CD14-positive monocyte (primary cell): Measurements from ENCODE around the gene FKBP6. TPM values are rescaled to one million over a fixed set of nuclear protein-coding genes. Genes with fewer than 3 reads are reported as not detected.
"Not testable (repeated sequence)": the region's sequence is repeated elsewhere in the genome, so short reads cannot be mapped to it uniquely, and the experiment has no call there.

Experiments
- DNase-seq, 3 donors: peaks; one replicate each; pipeline ENCODE4 v3.0.0-alpha.2; 2011 to 2022
- H2AFZ ChIP-seq: 2 replicates; pipeline ENCODE4 v1.6.0; 2012; ENCODE audit warnings: mild to moderate bottlenecking, low read depth, low read length, inconsistent platforms; ENCODE audit not compliant: insufficient read depth, poor library complexity, severe bottlenecking
- H3K27ac ChIP-seq, 2 donors: 1 replicate in 1 of 2; 2 replicates in 1 of 2; pipeline ENCODE4 v1.5.1; 2012 to 2013; ENCODE audit warnings: low read length in 2 of 2, control low read depth in 1 of 2, inconsistent platforms in 1 of 2, low read depth in 1 of 2, mild to moderate bottlenecking in 1 of 2
- H3K27me3 ChIP-seq, 2 donors: one replicate each; pipeline versions ENCODE4 v1.6.0 to v1.6.1; 2011 to 2013; ENCODE audit warnings: low read length in 2 of 2; ENCODE audit not compliant: control insufficient read depth in 2 of 2, insufficient read depth in 2 of 2
- H3K36me3 ChIP-seq, 2 donors: replicated peaks in 1 of 2; 1 replicate in 1 of 2; 2 replicates in 1 of 2; pipeline versions ENCODE4 v1.5.1 to v1.6.1; 2012 to 2013; ENCODE audit warnings: low read length in 2 of 2, control low read depth in 1 of 2, inconsistent platforms in 1 of 2, mild to moderate bottlenecking in 1 of 2; ENCODE audit not compliant: insufficient read depth in 2 of 2, control insufficient read depth in 1 of 2
- H3K4me1 ChIP-seq, 2 donors: 1 replicate in 1 of 2; 2 replicates in 1 of 2; pipeline versions ENCODE4 v1.5.1 to v1.6.1; 2012 to 2013; ENCODE audit warnings: low read length in 2 of 2, control low read depth in 1 of 2, inconsistent platforms in 1 of 2, mild to moderate bottlenecking in 1 of 2, moderate library complexity in 1 of 2; ENCODE audit not compliant: insufficient read depth in 2 of 2, control insufficient read depth in 1 of 2
- H3K4me2 ChIP-seq: replicated peaks from 2 replicates; pipeline ENCODE3; 2012; ENCODE audit warnings: low read length, moderate library complexity, mild to moderate bottlenecking; ENCODE audit not compliant: poor library complexity, severe bottlenecking; ENCODE audit errors: extremely low read depth
- H3K4me3 ChIP-seq, 3 experiments: fragments of 200-600 bp in 1 of 3; sonication (generic) in 1 of 3; replicated peaks in 1 of 3; 1 replicate in 2 of 3; 2 replicates in 1 of 3; pipeline ENCODE4 v1.5.1; 2011 to 2013; ENCODE audit warnings: low read length in 3 of 3, mild to moderate bottlenecking in 3 of 3, control low read depth in 2 of 3, low read depth in 2 of 3, inconsistent platforms in 1 of 3, moderate library complexity in 1 of 3
- H3K79me2 ChIP-seq: 2 replicates; pipeline ENCODE4 v1.6.0; 2012; ENCODE audit warnings: mild to moderate bottlenecking, control low read depth, inconsistent platforms, low read length, moderate library complexity; ENCODE audit not compliant: insufficient read depth
- H3K9ac ChIP-seq: 2 replicates; pipeline ENCODE4 v1.6.0; 2017; ENCODE audit warnings: low read length, mild to moderate bottlenecking; ENCODE audit not compliant: insufficient read depth, poor library complexity, severe bottlenecking
- H3K9me3 ChIP-seq, 2 donors: replicated peaks in 1 of 2; 1 replicate in 1 of 2; 2 replicates in 1 of 2; pipeline versions ENCODE4 v1.5.1 to v1.6.1; 2012 to 2013; ENCODE audit warnings: low read length in 2 of 2, control low read depth in 1 of 2; ENCODE audit not compliant: control insufficient read depth in 1 of 2, insufficient read depth in 1 of 2
- H4K20me1 ChIP-seq: 2 replicates; pipeline ENCODE4 v1.6.0; 2012; ENCODE audit warnings: mild to moderate bottlenecking, low read length, control low read depth, moderate library complexity; ENCODE audit not compliant: insufficient read depth
- H3K27ac Mint-ChIP-seq, 7 donors: one replicate each; pipeline ENCODE4 v1.8.0; 2020; ENCODE audit warnings: mild to moderate bottlenecking in 7 of 7, mixed read lengths in 7 of 7, moderate library complexity in 6 of 7, inconsistent platforms in 2 of 7
- H3K27me3 Mint-ChIP-seq, 3 donors: one replicate each; pipeline ENCODE4 v1.8.0; 2021 to 2022; ENCODE audit warnings: low read depth in 3 of 3, mild to moderate bottlenecking in 3 of 3, mixed read lengths in 3 of 3, moderate library complexity in 3 of 3, inconsistent platforms in 1 of 3
- H3K36me3 Mint-ChIP-seq, 2 donors: one replicate each; pipeline ENCODE4 v1.8.0; 2020; ENCODE audit warnings: mixed read lengths in 2 of 2, inconsistent platforms in 1 of 2, mild to moderate bottlenecking in 1 of 2
- H3K4me1 Mint-ChIP-seq: one replicate; pipeline ENCODE4 v1.8.0; 2020; ENCODE audit warnings: mild to moderate bottlenecking, mixed read lengths
- H3K4me3 Mint-ChIP-seq, 2 donors: one replicate each; pipeline ENCODE4 v1.8.0; 2020; ENCODE audit warnings: mild to moderate bottlenecking in 2 of 2, mixed read lengths in 2 of 2, moderate library complexity in 1 of 2
- H3K9me3 Mint-ChIP-seq, 7 donors: one replicate each; pipeline ENCODE4 v1.8.0; 2020 to 2022; ENCODE audit warnings: mixed read lengths in 7 of 7, mild to moderate bottlenecking in 6 of 7, moderate library complexity in 6 of 7, inconsistent platforms in 2 of 7
- WGBS: methylation state at CpG from one replicate; pipeline ENCODE4 v1.1.5; 2013; ENCODE audit warnings: missing lambda C conversion rate; ENCODE audit not compliant: insufficient coverage; 5-methylcytosine and 5-hydroxymethylcytosine counted together
- intact Hi-C, 2 donors: fragments of 100-400 bp; cut with micrococcal nuclease; formaldehyde crosslinking; loops; one replicate each; pipeline versions ENCODE4 v1.15.0 to v1.15.1; 2023
- polyA plus RNA-seq, 3 donors: library from polyadenylated mRNA; depleted of rRNA in 1 of 3; unstranded in 2 of 3; stranded (reverse) in 1 of 3; fragments of 300-500 nt in 2 of 3; fragments of >200 nt in 1 of 3; fragmentation: Illumina TruSeq in 2 of 3; gene quantifications; 1 replicate in 2 of 3; 2 replicates in 1 of 3; pipeline ENCODE4 v1.2.3, GENCODE V29; 2012 to 2021
- TF ChIP-seq, protein P1 (sequence below): fragments of 200-600 bp; IDR thresholded peaks from one replicate; pipeline ENCODE4 v1.8.0; 2022; ENCODE audit warnings: antibody characterized with exemption, mild to moderate bottlenecking

FKBP6 gene
- polyA plus RNA-seq, 3 donors: 0.17 TPM; not detected in 2

DNA sequence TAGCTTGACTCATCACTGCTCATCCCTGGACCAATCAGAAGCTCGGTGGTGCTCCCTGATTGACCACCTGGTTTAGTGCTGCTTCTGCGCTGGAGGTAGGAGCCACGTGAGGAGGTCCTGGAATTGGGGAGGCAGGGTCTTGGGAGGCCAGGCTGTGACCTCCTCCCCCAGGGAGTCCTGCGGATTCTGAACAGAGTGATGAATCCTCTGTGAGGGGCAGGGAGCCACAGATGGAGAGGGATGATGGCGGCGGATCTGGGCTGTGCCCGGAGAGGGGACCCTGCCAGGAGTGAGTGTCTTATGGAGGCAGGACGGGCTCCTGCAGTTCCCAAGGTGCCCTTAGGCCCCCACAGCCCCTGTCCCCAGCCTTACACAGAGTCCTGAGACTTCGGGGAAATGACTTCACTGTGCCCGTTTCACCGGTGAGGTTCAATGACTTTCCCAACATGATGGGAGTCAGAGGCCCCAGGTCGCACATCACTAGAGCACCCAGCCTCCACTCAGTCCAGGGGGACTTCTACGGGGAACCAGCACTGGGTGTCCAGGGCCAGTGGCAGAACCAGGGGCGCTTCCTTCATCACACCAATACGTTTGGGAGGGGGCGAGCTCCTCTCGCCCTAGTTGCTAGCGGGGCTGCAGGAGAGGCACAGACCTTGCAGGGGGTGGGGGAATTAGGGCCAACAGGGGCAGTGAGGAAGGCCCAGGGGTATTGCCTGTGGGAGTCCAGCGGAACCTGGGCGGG lies 48.9 kb downstream of the FKBP6 start:
- intact Hi-C loops: no loop called here
- Histone ChIP-seq H3K9me3 (peaks cover 0 to 2% of the 10 kb centered on the region in 2 donors), H2AFZ (no peak overlapping the region), H4K20me1 (no peaks in the 10 kb centered on the region), H3K27me3 (peaks cover 0 to 23% of the 10 kb centered on the region in 2 donors), H3K9ac (no peak overlapping the region), H3K79me2 (no peaks in the 10 kb centered on the region), H3K36me3 (no peaks in the 10 kb centered on the region), H3K4me2 (no peak overlapping the region), H3K27ac (no peak overlapping the region), H3K4me3 (no peak overlapping the region), H3K4me1 (peaks cover 0 to 8% of the 10 kb centered on the region in 2 donors)
- Mint-ChIP-seq H3K4me1 (peaks cover 17% of the 10 kb centered on the region), H3K4me3 (peak overlapping the region in 1 of 2 donors; percentile 85), H3K27me3 (peaks cover 27 to 31% (median 30%) of the 10 kb centered on the region in 3 donors), H3K9me3 (peaks cover 0 to 12% (median 4%) of the 10 kb centered on the region in 7 donors), H3K27ac (no peak overlapping the region), H3K36me3 (peaks cover 0 to 2% of the 10 kb centered on the region in 2 donors)
- TF ChIP-seq, protein P1, sequence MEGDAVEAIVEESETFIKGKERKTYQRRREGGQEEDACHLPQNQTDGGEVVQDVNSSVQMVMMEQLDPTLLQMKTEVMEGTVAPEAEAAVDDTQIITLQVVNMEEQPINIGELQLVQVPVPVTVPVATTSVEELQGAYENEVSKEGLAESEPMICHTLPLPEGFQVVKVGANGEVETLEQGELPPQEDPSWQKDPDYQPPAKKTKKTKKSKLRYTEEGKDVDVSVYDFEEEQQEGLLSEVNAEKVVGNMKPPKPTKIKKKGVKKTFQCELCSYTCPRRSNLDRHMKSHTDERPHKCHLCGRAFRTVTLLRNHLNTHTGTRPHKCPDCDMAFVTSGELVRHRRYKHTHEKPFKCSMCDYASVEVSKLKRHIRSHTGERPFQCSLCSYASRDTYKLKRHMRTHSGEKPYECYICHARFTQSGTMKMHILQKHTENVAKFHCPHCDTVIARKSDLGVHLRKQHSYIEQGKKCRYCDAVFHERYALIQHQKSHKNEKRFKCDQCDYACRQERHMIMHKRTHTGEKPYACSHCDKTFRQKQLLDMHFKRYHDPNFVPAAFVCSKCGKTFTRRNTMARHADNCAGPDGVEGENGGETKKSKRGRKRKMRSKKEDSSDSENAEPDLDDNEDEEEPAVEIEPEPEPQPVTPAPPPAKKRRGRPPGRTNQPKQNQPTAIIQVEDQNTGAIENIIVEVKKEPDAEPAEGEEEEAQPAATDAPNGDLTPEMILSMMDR: no peak
- 95% methylated on average over 4 of the region's 20 CpGs for WGBS
- no peak for DNase-seq

DNA sequence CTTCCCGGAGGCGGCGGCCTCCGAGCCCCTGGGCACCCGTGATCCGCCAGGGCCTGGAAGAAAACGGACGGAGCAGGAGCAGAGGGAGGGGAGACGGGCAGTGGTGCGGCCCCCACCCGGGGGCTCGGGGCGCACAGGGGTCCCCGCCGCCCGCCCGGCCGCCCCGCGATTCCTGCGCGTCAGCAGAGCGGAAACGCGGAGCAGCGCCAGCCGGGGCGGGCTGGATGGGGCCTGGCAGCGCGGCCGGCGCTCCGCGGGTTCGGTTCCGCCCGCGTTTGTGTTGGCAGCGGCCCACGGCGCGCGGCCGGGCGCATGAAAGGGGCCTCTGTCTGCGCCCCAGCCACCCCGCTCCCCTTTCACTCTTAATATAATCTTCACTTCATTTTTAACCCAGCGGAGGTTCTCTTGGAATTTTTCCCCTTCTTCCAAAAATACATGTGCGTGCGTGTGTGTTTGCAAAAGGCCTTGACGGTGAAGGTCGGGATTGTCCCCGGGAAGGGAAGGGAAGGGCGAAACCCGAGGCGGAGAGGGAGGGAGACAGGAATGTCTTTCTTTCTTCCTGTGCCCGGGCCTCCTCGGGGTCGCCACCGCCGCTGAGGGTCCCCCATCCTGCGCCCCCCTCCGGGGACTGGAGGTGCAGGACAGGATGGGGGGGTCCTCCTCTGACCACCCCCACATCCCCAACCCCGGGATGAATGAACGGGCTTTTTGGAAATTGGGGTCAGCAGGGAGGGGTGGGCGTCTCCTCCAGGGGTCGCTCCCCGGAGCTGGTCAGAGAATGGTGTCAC lies 49.6 kb downstream of the FKBP6 start:
- 7% methylated on average over 39 of the region's 68 CpGs for WGBS
- H3K9ac ChIP-seq, H3K36me3 Mint-ChIP-seq, H3K4me2 ChIP-seq, intact Hi-C loops, H3K79me2 ChIP-seq, H3K27ac Mint-ChIP-seq, H3K36me3 ChIP-seq, H4K20me1 ChIP-seq, H3K27ac ChIP-seq, H3K4me3 ChIP-seq, H2AFZ ChIP-seq, H3K9me3 ChIP-seq, DNase-seq: not testable (repeated sequence)
- Histone ChIP-seq H3K27me3 (peaks cover 0 to 23% of the 10 kb centered on the region in 2 donors), H3K4me1 (peaks cover 3 to 14% of the 10 kb centered on the region in 2 donors)
- peaks cover 0 to 12% (median 4%) of the 10 kb centered on the region in 7 donors for H3K9me3 Mint-ChIP-seq
- peaks cover 27 to 31% (median 30%) of the 10 kb centered on the region in 3 donors for H3K27me3 Mint-ChIP-seq
- peaks cover 21% of the 10 kb centered on the region for H3K4me1 Mint-ChIP-seq
- peak overlapping the region in 1 of 2 donors; percentile 85 for H3K4me3 Mint-ChIP-seq
